Activated CD8-positive, alpha-beta memory T cell treated with anti-CD3 and anti-CD28 coated beads, Interleukin-2, amount 10 ng/mL, durations not matched to agents 7 days and 5 days (primary cell): ENCODE measurements around the gene NPFF. TPM values are rescaled to one million over a fixed set of nuclear protein-coding genes. Genes with fewer than 3 reads are reported as not detected.
A peak's percentile ranks its signal among the peaks of the same experiment; 100 is the strongest.
"Not testable (repeated sequence)": the region's sequence is repeated elsewhere in the genome, so short reads cannot be mapped to it uniquely, and the experiment has no call there.

ENCODE experiments used
- ATAC-seq: fragments of 150-1000 bp; cut with Tn5 transposase; one replicate; pipeline ENCODE4 v1.10.0; 2021; ENCODE audit warnings: moderate library complexity
- CTCF ChIA-PET: fragments of 350-600 bp; sonication (Branson Sonifier 250); formaldehyde crosslinking; loops from one replicate; lab custom pipeline; 2021; ENCODE audit warnings: antibody characterized with exemption; lab: Charles Lee
- DNase-seq: peaks from one replicate; pipeline ENCODE4 v3.0.0-alpha.2; 2020
- H3K27ac Mint-ChIP-seq: one replicate; pipeline ENCODE4 v1.8.0; 2021; ENCODE audit warnings: mild to moderate bottlenecking, mixed read lengths
- H3K27me3 Mint-ChIP-seq: one replicate; pipeline ENCODE4 v1.8.0; 2021; ENCODE audit warnings: mixed read lengths
- H3K36me3 Mint-ChIP-seq: one replicate; pipeline ENCODE4 v1.8.0; 2021; ENCODE audit warnings: mild to moderate bottlenecking, mixed read lengths
- H3K4me1 Mint-ChIP-seq: one replicate; pipeline ENCODE4 v1.8.0; 2021; ENCODE audit warnings: mixed read lengths
- H3K4me3 Mint-ChIP-seq: one replicate; pipeline ENCODE4 v1.8.0; 2021; ENCODE audit warnings: mild to moderate bottlenecking, moderate library complexity, mixed read lengths
- H3K9me3 Mint-ChIP-seq: one replicate; pipeline ENCODE4 v1.8.0; 2022; ENCODE audit warnings: low read depth, mixed read lengths
- total RNA-seq, 2 experiments: library from RNA; stranded (reverse); gene quantifications; one replicate each; pipeline ENCODE4 v1.2.3, GENCODE V29; 2021

The NPFF gene
- total RNA-seq, 2 experiments from 2014 or later: not detected

DNA sequence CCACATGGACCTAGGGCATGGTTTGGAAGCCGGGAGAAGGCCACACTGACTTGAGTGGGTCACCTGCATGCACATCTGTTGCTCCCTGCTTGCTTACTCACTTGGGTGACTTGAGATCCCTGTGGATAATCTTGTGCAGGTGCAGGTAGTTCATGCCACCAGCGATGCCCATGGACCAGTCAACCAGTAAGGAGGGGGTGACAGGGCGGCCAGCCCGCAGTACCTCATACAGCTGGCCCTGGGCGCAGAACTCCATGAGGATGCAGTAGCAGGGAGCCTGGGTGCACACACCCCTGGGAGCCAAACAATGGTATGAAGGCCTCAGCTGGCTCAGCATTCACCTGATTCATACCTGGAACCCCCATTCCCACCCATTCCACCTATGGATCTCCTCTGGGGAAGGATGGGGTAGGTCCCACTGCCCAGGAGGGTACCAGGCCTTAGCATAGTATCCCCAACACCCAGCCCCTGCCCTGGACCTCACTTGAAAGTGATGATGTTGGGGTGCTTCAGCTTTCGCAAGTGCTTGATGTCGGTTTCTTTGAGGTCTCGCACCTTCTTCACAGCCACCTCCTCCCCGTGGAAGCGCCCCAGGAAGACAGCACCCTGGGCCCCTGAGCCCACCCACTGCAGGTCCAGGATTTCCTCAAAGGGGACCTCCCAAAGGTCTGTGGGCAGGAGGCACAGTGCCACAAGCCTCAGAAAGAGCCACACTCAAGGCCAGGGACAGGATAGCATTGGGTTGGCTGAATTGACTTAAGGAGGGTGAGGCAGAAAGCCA is 21.1 kb downstream of the NPFF start:
- CTCF ChIA-PET: interaction anchor here (1.3 to 1.5 kb wide), 3 partner anchors 9 to 134 kb away, joined by 3 to 4 read pairs (median 4); no protein-coding TSS in a partner anchor
- peak overlapping the region; percentile 26 for H3K27ac Mint-ChIP-seq
- H3K27me3 Mint-ChIP-seq: no peaks in the 10 kb centered on the region
- no peak for DNase-seq
- H3K36me3 Mint-ChIP-seq: peaks cover 38% of the 10 kb centered on the region
- ATAC-seq: no peak
- peaks cover 9% of the 10 kb centered on the region for H3K4me1 Mint-ChIP-seq
- H3K4me3 Mint-ChIP-seq: no peak overlapping the region
- no peaks in the 10 kb centered on the region for H3K9me3 Mint-ChIP-seq

GRCh38 chr12:53484686-53485575 is 22.4 kb downstream of the NPFF start:
- CTCF ChIA-PET: interaction anchor here (1.5 to 2.1 kb wide), 2 partner anchors 8 to 164 kb away, joined by 4 to 5 read pairs; partner anchors contain the start of gene AAAS
- ATAC-seq: no peak
- no peak overlapping the region for H3K4me3 Mint-ChIP-seq
- H3K36me3 Mint-ChIP-seq: peaks cover 41% of the 10 kb centered on the region
- H3K4me1 Mint-ChIP-seq: peaks cover 9% of the 10 kb centered on the region
- H3K27ac Mint-ChIP-seq: peak overlapping the region; percentile 13
- no peak for DNase-seq
- no peaks in the 10 kb centered on the region for H3K9me3 Mint-ChIP-seq
- H3K27me3 Mint-ChIP-seq: no peaks in the 10 kb centered on the region

DNA sequence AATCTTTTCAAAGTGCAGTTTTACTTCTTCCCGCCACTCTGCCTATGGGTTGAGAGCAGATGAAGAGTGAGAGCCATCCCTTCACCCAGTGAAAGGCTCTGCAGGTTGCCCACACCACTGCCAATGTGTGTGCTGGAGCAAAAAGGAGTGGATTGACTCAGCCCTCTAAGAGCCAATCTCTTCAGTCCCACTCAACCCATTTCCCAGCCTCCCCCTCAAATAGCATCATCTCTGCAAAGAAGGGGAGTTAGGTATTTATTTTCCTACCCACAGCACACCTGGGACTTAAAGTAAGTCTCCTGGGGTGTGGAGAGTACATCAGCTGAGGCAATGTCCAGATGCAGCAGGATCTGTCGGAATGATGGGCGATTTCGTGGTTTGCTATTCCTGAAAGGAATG is 23.3 kb downstream of the NPFF start:
- peaks cover 10% of the 10 kb centered on the region for H3K4me1 Mint-ChIP-seq
- peaks cover 49% of the 10 kb centered on the region for H3K36me3 Mint-ChIP-seq
- H3K4me3 Mint-ChIP-seq: no peak overlapping the region

GRCh38 chr12:53483225-53483978 is 23.9 kb downstream of the NPFF start:
- CTCF ChIA-PET: interaction anchor here (0.5 to 2.2 kb wide), 5 partner anchors 12 to 598 kb away, joined by 3 to 7 read pairs (median 4); partner anchors contain the start of gene AAAS
- Mint-ChIP-seq H3K27ac (peak overlapping the region; percentile 28), H3K9me3 (no peaks in the 10 kb centered on the region), H3K36me3 (peaks cover 51% of the 10 kb centered on the region), H3K27me3 (no peaks in the 10 kb centered on the region), H3K4me3 (no peak overlapping the region), H3K4me1 (peaks cover 13% of the 10 kb centered on the region)
- DNase-seq (no peak), ATAC-seq (no peak)

More for the DNA sequence above, 23.3 kb downstream of the NPFF start:
- no peaks in the 10 kb centered on the region for H3K27me3 Mint-ChIP-seq
- no peaks in the 10 kb centered on the region for H3K9me3 Mint-ChIP-seq
- DNase-seq: no peak
- peak; percentile 7 for ATAC-seq
- H3K27ac Mint-ChIP-seq: peak overlapping the region; percentile 12
- CTCF ChIA-PET: interaction anchor here (2.1 kb wide), 1 partner anchor 163 kb away, joined by 5 read pairs; the partner anchor contains the start of gene AAAS

- H3K27ac Mint-ChIP-seq: no peak overlapping the region
- peaks cover 13% of the 10 kb centered on the region for H3K4me1 Mint-ChIP-seq
- ATAC-seq: peak; percentile 7
- DNase-seq: no peak
- no peak overlapping the region for H3K4me3 Mint-ChIP-seq
- CTCF ChIA-PET: interaction anchor here (0.5 to 2.2 kb wide), 8 partner anchors 9 to 597 kb away, joined by 3 to 9 read pairs (median 4); partner anchors contain the start of gene AAAS
- no peaks in the 10 kb centered on the region for H3K9me3 Mint-ChIP-seq
- H3K36me3 Mint-ChIP-seq: peaks cover 53% of the 10 kb centered on the region
- no peaks in the 10 kb centered on the region for H3K27me3 Mint-ChIP-seq
These were observed 24.6 kb downstream of the NPFF start for GRCh38 chr12:53482626-53483168.

DNA sequence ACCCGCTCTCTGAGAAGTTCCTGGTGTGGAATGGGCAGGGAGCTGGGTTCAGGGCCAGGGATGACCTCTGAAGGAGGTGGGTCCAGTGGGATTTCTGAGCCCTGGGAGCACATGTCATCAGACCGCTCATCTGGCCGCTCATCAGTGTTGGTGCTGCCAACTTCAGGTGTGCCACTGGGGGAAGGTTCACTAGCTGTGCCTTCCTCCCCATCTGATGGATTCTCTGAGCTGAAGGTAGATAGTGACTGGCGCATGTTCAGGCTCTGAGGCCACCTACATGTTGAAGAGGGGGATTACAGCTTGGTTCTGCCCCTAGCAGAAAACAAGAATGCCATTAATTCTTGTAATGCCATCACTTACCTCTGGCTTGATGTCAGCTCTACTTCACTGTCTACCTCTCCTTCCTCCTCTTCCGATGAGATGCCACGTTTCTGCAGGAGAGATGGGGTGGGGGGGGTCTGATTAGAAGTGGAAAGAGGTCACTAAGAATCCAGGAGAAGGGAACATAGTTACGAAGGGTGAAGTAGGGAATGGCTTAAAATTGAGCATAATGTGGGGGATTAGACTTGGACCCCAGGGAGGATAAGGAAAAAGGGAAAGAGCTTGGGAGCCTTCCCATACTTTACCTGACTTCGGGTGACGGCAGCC is 25.2 kb downstream of the NPFF start:
- H3K27ac Mint-ChIP-seq: no peak overlapping the region
- no peak overlapping the region for H3K4me3 Mint-ChIP-seq
- no peaks in the 10 kb centered on the region for H3K9me3 Mint-ChIP-seq
- CTCF ChIA-PET: interaction anchor here (0.6 to 2.2 kb wide), 7 partner anchors 9 to 161 kb away, joined by 3 to 9 read pairs (median 5); partner anchors contain the start of gene AAAS
- no peak for DNase-seq
- peaks cover 13% of the 10 kb centered on the region for H3K4me1 Mint-ChIP-seq
- peaks cover 53% of the 10 kb centered on the region for H3K36me3 Mint-ChIP-seq
- peak; percentile 38 for ATAC-seq
- no peaks in the 10 kb centered on the region for H3K27me3 Mint-ChIP-seq

GRCh38 chr12:53481458-53481857 is 25.8 kb downstream of the NPFF start:
- CTCF ChIA-PET: interaction anchor here (0.6 to 2.2 kb wide), 7 partner anchors 8 to 161 kb away, joined by 3 to 9 read pairs (median 5); partner anchors contain the start of gene AAAS
- H3K9me3 Mint-ChIP-seq, H3K4me3 Mint-ChIP-seq, H3K27me3 Mint-ChIP-seq, H3K27ac Mint-ChIP-seq, DNase-seq, ATAC-seq: not testable (repeated sequence)
- H3K36me3 Mint-ChIP-seq: peaks cover 56% of the 10 kb centered on the region
- peaks cover 13% of the 10 kb centered on the region for H3K4me1 Mint-ChIP-seq

- H3K9me3 Mint-ChIP-seq: no peaks in the 10 kb centered on the region
- CTCF ChIA-PET: interaction anchor here (0.6 to 2.2 kb wide), 4 partner anchors 8 to 28 kb away, joined by 3 to 9 read pairs (median 6); no protein-coding TSS in a partner anchor
- no peaks in the 10 kb centered on the region for H3K27me3 Mint-ChIP-seq
- H3K27ac Mint-ChIP-seq: no peak overlapping the region
- peaks cover 8% of the 10 kb centered on the region for H3K4me1 Mint-ChIP-seq
- H3K4me3 Mint-ChIP-seq: no peak overlapping the region
- H3K36me3 Mint-ChIP-seq: peaks cover 59% of the 10 kb centered on the region
- DNase-seq (no peak), ATAC-seq (no peak)
These were observed 26.5 kb downstream of the NPFF start for GRCh38 chr12:53480491-53481442.

DNA sequence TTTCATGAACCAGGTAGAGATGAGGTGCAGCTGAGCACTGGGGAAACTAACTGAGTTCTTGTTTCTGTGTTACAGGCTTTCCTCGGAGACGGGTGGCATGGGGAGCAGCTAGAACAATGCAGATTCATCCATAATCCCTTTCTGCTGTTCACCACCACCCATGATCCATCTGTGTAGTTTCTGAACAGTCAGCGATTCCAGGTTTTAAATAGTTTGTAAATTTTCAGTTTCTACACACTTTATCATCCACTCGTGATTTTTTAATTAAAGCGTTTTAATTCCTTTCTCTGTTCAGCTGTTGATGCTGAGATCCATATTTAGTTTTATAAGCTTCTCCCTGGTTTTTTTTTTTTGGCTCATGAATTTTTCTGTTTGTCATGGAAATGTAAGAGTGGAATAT is 28.0 kb downstream of the NPFF start:
- ATAC-seq (no peak), DNase-seq (no peak)
- Mint-ChIP-seq H3K27ac (no peak overlapping the region), H3K4me1 (peaks cover 18% of the 10 kb centered on the region), H3K27me3 (no peaks in the 10 kb centered on the region), H3K9me3 (no peaks in the 10 kb centered on the region), H3K4me3 (no peak overlapping the region), H3K36me3 (peaks cover 65% of the 10 kb centered on the region)
- CTCF ChIA-PET: interaction anchor here (0.9 to 4.6 kb wide), 3 partner anchors 22 to 196 kb away, joined by 3 to 20 read pairs (median 5); partner anchors contain the start of genes ATP5MC2 and TARBP2

DNA sequence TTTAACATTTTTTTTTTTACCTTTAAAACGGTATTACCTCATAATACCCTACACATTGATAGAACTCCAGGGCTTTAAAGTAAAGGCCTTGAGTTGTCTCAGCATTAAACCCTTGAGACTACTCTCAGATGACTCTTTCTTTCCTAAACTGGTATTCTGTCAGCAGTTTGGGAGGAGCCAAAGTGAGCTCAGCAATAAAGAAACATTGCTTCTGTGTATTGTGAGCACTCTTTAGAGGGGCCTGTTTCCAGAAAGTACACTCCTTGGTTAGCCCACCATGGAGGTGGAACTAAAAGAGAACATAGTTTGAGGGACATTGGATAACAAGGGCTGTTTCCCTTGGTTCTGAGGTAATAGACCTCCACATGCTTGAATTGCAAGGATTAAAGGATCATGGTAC is 28.4 kb downstream of the NPFF start:
- CTCF ChIA-PET: interaction anchor here (0.9 to 4.6 kb wide), 4 partner anchors 10 to 197 kb away, joined by 3 to 20 read pairs (median 4); partner anchors contain the start of genes ATP5MC2 and TARBP2
- Mint-ChIP-seq H3K36me3 (peaks cover 67% of the 10 kb centered on the region), H3K27ac (no peak overlapping the region), H3K9me3 (no peaks in the 10 kb centered on the region), H3K4me3 (no peak overlapping the region), H3K27me3 (no peaks in the 10 kb centered on the region), H3K4me1 (peaks cover 22% of the 10 kb centered on the region)
- DNase-seq (no peak), ATAC-seq (no peak)

GRCh38 chr12:53476769-53477209 is 30.5 kb downstream of the NPFF start:
- no peak overlapping the region for H3K27ac Mint-ChIP-seq
- H3K36me3 Mint-ChIP-seq: peaks cover 67% of the 10 kb centered on the region
- DNase-seq (no peak), ATAC-seq (no peak)
- no peak overlapping the region for H3K4me3 Mint-ChIP-seq
- H3K4me1 Mint-ChIP-seq: peaks cover 40% of the 10 kb centered on the region
- CTCF ChIA-PET: interaction anchor here (0.6 to 4.6 kb wide), 13 partner anchors 9 to 155 kb away, joined by 3 to 20 read pairs (median 5); partner anchors contain the start of genes AAAS and MAP3K12
- H3K9me3 Mint-ChIP-seq: no peaks in the 10 kb centered on the region
- no peaks in the 10 kb centered on the region for H3K27me3 Mint-ChIP-seq
